Stimulated activated CD4-positive, alpha-beta T cell treated with anti-CD3 and anti-CD28 coated beads, Interleukin-15, amount 100 ng/mL, for 48 hours (primary cell): Measurements from ENCODE around the gene OR56A3.
"Not testable (repeated sequence)": the region's sequence is repeated elsewhere in the genome, so short reads cannot be mapped to it uniquely, and the experiment has no call there.

Source experiments
- DNase-seq, 2 donors: peaks; one replicate each; pipeline ENCODE4 v3.0.0-alpha.2; 2020; ENCODE audit warnings: low read depth in 2 of 2

OR56A3 gene

DNA sequence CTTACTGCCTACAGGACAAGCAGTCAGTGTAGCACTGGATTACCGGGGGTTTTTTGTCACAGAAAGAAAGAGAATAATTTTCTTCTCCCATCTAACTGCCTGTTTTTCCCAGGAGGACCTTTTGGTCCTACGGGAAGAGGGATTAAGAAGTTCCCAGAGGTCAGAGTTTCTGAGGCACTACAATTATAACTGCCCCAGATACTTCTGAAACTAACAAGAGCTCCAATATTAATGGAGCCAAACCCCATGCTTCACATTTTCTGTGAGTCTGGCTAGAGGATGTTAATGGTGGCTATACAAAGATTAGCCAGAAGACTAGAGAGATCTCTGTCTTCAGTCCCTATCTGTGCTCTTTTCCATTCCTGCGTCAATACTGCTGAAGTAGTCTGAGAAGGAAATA, at the start of gene OR56A3:
Gene OR56A3 (plus strand): TSS at position 301 of the 400 bp plus-strand sequence. CDS start 5,096 bp downstream, outside the sequence.
- DNase-seq, result no peak

- DNase-seq, result no peak
Measured at GRCh38 chr11:5892908-5893307, 49.1 kb upstream of the OR56A3 start, which contains the start of gene OR52E5. OR52E5 (plus strand) TSS chr11:5893208; CDS start chr11:5900777, 7,569 bp downstream.

DNA sequence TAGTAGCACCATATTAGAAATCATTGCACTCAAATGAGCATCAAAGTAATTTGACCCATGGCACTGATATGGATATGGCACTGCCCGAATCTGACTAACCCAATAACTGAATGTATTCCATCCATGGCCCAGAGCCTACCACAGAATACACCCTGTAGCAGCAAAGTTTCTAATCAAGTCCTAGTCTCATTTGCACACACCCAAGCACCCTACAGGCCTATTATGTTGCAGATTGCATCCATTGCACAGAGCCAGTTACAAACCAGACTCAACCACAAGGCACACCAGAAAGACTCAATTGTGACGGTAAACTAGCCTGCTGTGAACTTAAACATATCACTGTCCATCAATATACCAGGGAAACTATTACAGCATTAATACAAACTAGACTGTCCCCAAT, 42.5 kb upstream of the OR56A3 start:
- no peak for DNase-seq

- no peak for DNase-seq
Measured at GRCh38 chr11:5910540-5910939, 31.5 kb upstream of the OR56A3 start.

GRCh38 chr11:5922749-5923426, 19.2 kb upstream of the OR56A3 start:
- DNase-seq, result peak; percentile 10 to 13

- DNase-seq, result no peak
Measured at GRCh38 chr11:5923427-5923776, 18.6 kb upstream of the OR56A3 start.

DNA sequence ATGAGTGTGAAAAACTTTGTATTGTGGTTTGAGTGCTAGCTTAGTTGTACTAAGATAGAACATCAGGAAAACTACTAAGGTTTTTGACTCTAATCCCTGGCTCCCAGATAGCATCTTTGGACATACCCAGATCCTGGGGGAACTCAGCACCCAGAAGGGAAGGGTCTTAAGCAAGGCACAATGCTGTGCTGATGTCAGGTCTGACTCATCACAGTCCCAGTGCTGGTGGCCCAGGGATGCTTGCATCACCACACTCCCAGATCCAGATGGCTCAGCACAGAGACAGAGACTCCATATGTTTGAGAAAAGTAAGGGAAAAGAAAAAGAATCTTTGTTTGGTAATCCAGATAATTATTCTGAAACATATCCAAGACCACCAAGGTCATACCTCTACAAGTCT, 18.3 kb upstream of the OR56A3 start:
- no peak for DNase-seq

DNA sequence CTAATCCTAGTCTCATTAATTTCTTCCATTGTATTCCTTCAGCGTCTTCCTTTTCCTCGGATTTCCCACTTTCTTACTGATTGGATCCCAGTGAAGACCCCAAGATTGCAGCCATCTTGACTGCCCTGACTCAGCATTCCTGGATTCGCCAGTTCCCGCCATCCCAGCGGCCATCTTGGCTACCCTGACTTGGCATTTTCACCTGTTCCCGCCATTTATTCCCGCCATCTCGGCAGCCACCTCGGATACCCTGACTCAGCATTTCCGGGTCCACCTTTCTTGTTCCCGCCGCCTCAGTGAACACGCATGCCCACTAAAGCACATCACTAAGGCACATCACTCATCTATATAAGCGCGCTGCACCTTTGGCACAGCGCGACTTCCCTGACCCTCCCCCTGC, 13.8 kb upstream of the OR56A3 start:
- DNase-seq, result no peak

DNA sequence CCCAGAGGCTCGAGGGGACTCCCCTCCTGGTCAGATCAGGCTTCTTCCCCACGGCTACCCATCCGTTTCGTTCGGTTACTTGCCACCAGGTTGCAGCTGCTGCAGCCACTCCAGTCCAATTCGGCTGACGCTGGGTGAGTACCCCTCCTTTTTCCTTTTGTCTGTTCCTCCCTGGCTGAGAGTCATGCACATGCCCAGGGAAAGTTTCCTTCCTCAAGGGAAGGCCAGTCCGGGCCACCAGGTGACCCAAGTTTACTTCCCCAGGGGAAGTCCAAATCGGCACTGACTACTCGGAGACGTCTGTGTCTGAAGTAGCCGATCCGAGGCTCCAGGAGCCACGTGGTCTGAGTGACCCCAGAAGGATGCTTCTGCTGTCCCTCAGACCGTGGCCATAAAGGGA, 13.2 kb upstream of the OR56A3 start:
- DNase-seq, result no peak

- DNase-seq, result no peak
Measured at GRCh38 chr11:5929571-5930368, 12.3 kb upstream of the OR56A3 start.

DNA sequence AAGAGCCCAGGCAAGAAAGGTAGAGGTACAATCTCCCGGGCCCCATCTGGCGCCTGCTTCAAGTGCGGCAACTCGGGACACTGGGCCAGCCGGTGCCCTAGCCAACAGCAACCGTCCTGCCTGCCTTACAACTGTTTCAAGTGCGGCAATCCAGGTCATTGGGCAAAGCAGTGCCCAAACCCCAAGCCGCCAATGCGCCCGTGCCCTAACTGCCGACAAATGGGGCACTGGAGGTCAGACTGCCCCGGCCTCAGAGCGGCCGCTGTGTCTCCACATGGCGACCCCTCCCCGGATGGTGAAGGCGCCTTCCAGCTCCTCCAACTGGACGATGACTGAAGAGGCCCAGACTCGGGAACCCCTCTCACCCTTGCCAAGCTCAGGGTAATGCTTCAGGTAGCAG, 11.4 kb upstream of the OR56A3 start:
- no peak for DNase-seq

GRCh38 chr11:5931061-5931460, 11.0 kb upstream of the OR56A3 start:
- no peak for DNase-seq

- no peak for DNase-seq
Measured at GRCh38 chr11:5932671-5933070, 9.4 kb upstream of the OR56A3 start.

DNA sequence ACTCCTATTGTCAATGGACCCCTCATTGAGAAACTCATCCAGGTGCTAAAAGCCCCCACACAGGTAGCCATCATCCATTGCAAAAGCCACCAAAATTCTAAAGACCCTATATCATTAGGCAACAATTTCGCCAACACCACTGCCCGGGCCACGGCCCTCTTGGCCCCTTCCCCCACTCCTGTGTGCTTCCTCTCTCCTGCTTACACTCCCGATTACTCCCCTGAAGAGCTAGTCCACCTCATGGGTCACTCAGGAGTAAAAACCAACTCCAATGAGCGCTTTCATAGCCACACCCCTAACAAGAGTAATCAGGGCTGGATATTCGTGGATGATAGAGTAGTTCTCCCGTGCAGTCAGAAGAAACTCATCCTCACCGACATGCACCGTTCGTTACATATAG, 8.9 kb upstream of the OR56A3 start:
- no peak for DNase-seq

DNA sequence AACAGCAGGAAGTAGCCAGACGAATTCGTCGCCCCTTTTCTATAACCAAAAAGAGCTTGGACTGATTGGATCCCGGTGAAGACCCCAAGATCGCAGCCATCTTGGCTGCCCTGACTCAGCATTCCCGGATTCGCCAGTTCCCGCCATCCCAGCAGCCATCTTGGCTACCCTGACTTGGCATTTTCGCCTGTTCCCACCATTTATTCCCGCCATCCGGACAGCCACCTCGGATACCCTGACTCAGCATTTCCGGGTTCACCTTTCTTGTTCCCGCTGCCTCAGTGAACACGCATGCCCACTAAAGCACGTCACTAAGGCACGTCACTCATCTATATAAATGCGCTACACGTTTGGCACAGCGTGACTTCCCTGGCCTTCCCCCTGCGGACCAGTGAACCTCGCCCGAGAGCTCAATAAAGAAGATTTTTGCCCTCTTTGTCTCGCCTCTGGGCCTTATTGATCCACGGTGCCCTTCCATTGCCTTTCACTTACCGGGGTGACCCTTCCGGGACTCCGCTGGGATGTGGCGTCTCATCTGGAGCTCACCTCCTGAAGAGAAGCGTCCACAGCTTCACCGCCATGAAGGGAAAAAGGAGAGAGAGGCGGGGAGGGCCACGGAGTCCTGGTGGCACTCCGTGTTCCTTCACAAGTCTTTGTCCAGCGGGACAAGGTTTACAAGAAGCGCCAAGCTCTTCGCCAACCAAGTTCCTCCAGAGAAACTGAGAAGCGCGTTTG, 4.0 kb upstream of the OR56A3 start:
- no peak for DNase-seq

DNA sequence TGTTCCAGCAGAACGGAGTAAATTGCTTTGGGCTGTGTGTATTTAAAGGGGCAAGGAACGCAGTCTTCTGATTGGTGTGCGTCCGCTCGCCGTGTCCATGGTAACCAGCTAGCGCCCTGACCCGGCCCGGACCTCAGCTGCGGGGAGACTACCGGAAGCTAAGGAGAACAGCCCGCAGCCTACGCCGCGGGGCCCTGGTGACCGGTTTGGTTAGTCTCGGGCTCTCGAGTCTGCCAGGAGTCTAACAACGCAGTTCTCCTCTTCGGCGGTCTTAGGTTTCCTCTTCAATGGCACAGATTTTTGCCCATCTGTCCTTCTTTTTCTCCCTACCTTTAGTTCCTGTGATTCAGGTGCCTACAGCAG, 3.5 kb upstream of the OR56A3 start:
- no peak for DNase-seq

- no peak for DNase-seq
Measured at GRCh38 chr11:5940748-5941147, 1.3 kb upstream of the OR56A3 start.

- no peak for DNase-seq
Measured at GRCh38 chr11:5955586-5955985, 13.5 kb downstream of the OR56A3 start.

DNA sequence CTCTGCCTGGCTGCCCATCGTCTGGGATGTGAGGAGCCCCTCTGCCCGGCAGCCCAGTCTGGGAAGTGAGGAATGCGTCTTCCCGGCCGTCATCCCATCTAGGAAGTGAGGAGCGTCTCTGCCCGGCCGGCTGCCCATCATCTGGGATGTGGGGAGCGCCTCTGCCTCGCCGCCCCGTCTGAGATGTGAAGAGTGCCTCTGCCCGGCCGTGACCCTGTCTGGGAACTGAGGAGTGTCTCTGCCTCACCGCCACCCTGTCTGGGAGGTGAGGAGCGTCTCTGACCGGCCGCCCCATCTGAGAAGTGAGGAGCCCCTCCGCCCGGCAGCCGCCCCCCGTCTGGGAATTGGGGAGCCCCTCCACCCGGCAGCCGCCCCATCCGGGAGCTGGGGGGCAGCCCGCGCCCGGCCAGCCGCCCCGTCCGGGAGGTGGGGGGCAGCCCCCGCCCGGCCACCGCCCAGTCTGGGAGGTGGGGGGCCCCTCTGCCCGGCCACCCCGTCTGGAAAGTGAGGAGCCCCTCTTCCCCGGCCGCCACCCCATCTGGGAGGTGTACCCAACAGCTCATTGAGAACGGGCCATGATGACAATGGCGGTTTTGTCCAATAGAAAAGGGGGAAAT, 18.8 kb downstream of the OR56A3 start:
- DNase-seq, result not testable (repeated sequence)

GRCh38 chr11:5966958-5967357, 24.9 kb downstream of the OR56A3 start:
- no peak for DNase-seq

GRCh38 chr11:5967708-5968107, 25.7 kb downstream of the OR56A3 start:
- DNase-seq, result no peak

DNA sequence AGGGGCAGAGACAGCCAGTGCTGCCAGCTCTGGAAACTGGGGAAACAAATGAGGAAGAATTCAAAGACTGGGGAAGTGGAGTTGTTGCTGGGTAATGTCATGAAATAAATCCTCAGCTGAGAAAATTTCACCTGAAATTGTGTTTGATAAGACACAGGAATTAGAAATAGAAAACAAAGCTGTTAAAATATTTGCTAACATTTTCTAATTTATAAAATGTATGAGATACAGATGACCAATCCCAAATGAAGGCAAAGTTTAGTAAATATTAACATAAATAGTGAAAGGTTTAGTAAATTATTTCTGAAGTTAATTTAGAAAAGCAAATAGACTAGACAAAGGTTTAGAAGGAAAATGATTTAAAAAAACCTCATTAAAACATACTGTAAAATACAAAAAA, 26.3 kb downstream of the OR56A3 start, which contains the start of gene OR56A5:
Gene OR56A5 (minus strand): TSS at position 101 of the 400 bp plus-strand sequence. CDS start 0 bp downstream, at position 101.
- DNase-seq, result no peak
